Peyer's patch (tissue), 4 donors: ENCODE data around the gene CEP78. TPM values are rescaled to one million over a fixed set of nuclear protein-coding genes. Genes with fewer than 3 reads are reported as not detected.
"Not testable (repeated sequence)": the region's sequence is repeated elsewhere in the genome, so short reads cannot be mapped to it uniquely, and the experiment has no call there.

Source experiments
- DNase-seq, 3 donors: peaks; one replicate each; pipeline ENCODE4 v3.0.0-alpha.2; 2017 to 2019
- H3K27ac ChIP-seq, 4 donors: fragments of 200-600 bp; sonication (generic); one replicate each; pipeline ENCODE4 v1.5.1; 2016 to 2019
- H3K27me3 ChIP-seq, 2 donors: fragments of 200-600 bp; sonication (generic); one replicate each; pipeline ENCODE4 v1.5.1; 2019
- H3K36me3 ChIP-seq, 3 donors: fragments of 200-600 bp; sonication (generic); one replicate each; pipeline ENCODE4 v1.5.1; 2016 to 2019
- H3K4me1 ChIP-seq, 4 donors: fragments of 200-600 bp; sonication (generic); one replicate each; pipeline ENCODE4 v1.5.1; 2016 to 2019
- H3K4me3 ChIP-seq, 4 donors: fragments of 200-600 bp; sonication (generic); 1 replicate in 3 of 4; 2 replicates in 1 of 4; pipeline ENCODE4 v1.5.1; 2016 to 2019; ENCODE audit warnings: mild to moderate bottlenecking in 1 of 4
- H3K9me3 ChIP-seq, 4 donors: fragments of 200-600 bp; sonication (generic); one replicate each; pipeline ENCODE4 v1.5.1; 2016 to 2019; ENCODE audit warnings: mild to moderate bottlenecking in 1 of 4
- CTCF ChIP-seq, 6 experiments: fragments of 450-650 bp in 4 of 6; fragments of 200-600 bp in 2 of 6; sonication (generic) in 1 of 6; IDR thresholded peaks; one replicate each; pipeline ENCODE4 v1.5.1; 2017 to 2019; ENCODE audit warnings: antibody characterized with exemption in 6 of 6, mild to moderate bottlenecking in 3 of 6, moderate library complexity in 1 of 6
- POLR2A ChIP-seq, 2 donors: fragments of 450-650 bp; IDR thresholded peaks; one replicate each; pipeline ENCODE4 v1.5.1; 2017; ENCODE audit warnings: antibody characterized with exemption in 2 of 2, mild to moderate bottlenecking in 2 of 2, moderate library complexity in 2 of 2
- total RNA-seq, 4 donors: library from RNA; depleted of rRNA; stranded (reverse); fragments of >200 nt; gene quantifications; one replicate each; pipeline ENCODE4 v1.1.0, GENCODE V29; 2016

CEP78 gene
- total RNA-seq, 4 donors from 2014 or later = 5.4 to 19.0 (median 6.5) TPM

GRCh38 chr9:78280982-78281668 lies 45.2 kb downstream of the CEP78 start:
- Histone ChIP-seq H3K4me3 (no peak overlapping the region), H3K27ac (no peak overlapping the region), H3K36me3 (no peaks in the 10 kb centered on the region), H3K27me3 (no peaks in the 10 kb centered on the region), H3K9me3 (no peaks in the 10 kb centered on the region), H3K4me1 (no peaks in the 10 kb centered on the region)
- no peak for DNase-seq
- TF ChIP-seq POLR2A (IDR thresholded peaks at IDR 0.05) (no peak), CTCF (IDR thresholded peaks at IDR 0.05) (no peak)

GRCh38 chr9:78284181-78284580 lies 48.3 kb downstream of the CEP78 start:
- not testable (repeated sequence) for H3K4me3 ChIP-seq, DNase-seq, H3K9me3 ChIP-seq, H3K27me3 ChIP-seq, H3K27ac ChIP-seq, H3K4me1 ChIP-seq, H3K36me3 ChIP-seq

- Histone ChIP-seq H3K4me3 (no peak overlapping the region), H3K36me3 (no peaks in the 10 kb centered on the region), H3K27me3 (no peaks in the 10 kb centered on the region), H3K9me3 (no peaks in the 10 kb centered on the region), H3K27ac (no peak overlapping the region), H3K4me1 (no peaks in the 10 kb centered on the region)
- TF ChIP-seq POLR2A (IDR thresholded peaks at IDR 0.05) (no peak), CTCF (IDR thresholded peaks at IDR 0.05) (no peak)
- DNase-seq = no peak
Measured at GRCh38 chr9:78286125-78286524, 50.2 kb downstream of the CEP78 start.

- Histone ChIP-seq H3K9me3 (no peaks in the 10 kb centered on the region), H3K4me3 (no peak overlapping the region), H3K4me1 (no peaks in the 10 kb centered on the region), H3K36me3 (no peaks in the 10 kb centered on the region), H3K27me3 (no peaks in the 10 kb centered on the region), H3K27ac (no peak overlapping the region)
- no peak for DNase-seq
- TF ChIP-seq POLR2A (IDR thresholded peaks at IDR 0.05) (no peak), CTCF (IDR thresholded peaks at IDR 0.05) (no peak)
Measured at GRCh38 chr9:78286946-78287388, 51.1 kb downstream of the CEP78 start.

- Histone ChIP-seq H3K4me1 (no peaks in the 10 kb centered on the region), H3K9me3 (no peaks in the 10 kb centered on the region), H3K27ac (no peak overlapping the region), H3K27me3 (no peaks in the 10 kb centered on the region), H3K36me3 (no peaks in the 10 kb centered on the region), H3K4me3 (no peak overlapping the region)
- TF ChIP-seq POLR2A (IDR thresholded peaks at IDR 0.05) (no peak), CTCF (IDR thresholded peaks at IDR 0.05) (no peak)
- no peak for DNase-seq
Measured at GRCh38 chr9:78288214-78288892, 52.5 kb downstream of the CEP78 start.

GRCh38 chr9:78289474-78289873 lies 53.6 kb downstream of the CEP78 start:
- no peak for DNase-seq
- Histone ChIP-seq H3K27me3 (no peaks in the 10 kb centered on the region), H3K9me3 (no peaks in the 10 kb centered on the region), H3K27ac (no peak overlapping the region), H3K36me3 (no peaks in the 10 kb centered on the region), H3K4me1 (no peaks in the 10 kb centered on the region), H3K4me3 (no peak overlapping the region)
- TF ChIP-seq POLR2A (IDR thresholded peaks at IDR 0.05) (no peak), CTCF (IDR thresholded peaks at IDR 0.05) (no peak)
